CD14-positive monocyte (primary cell): ENCODE results near the gene FREM2. TPM values are rescaled to one million over a fixed set of nuclear protein-coding genes. Genes with fewer than 3 reads are reported as not detected.

Source experiments
- DNase-seq, 3 donors: peaks; one replicate each; pipeline ENCODE4 v3.0.0-alpha.2; 2011 to 2022
- H2AFZ ChIP-seq: 2 replicates; pipeline ENCODE4 v1.6.0; 2012; ENCODE audit warnings: mild to moderate bottlenecking, low read depth, low read length, inconsistent platforms; ENCODE audit not compliant: insufficient read depth, poor library complexity, severe bottlenecking
- H3K27ac ChIP-seq, 2 donors: 1 replicate in 1 of 2; 2 replicates in 1 of 2; pipeline ENCODE4 v1.5.1; 2012 to 2013; ENCODE audit warnings: low read length in 2 of 2, control low read depth in 1 of 2, inconsistent platforms in 1 of 2, low read depth in 1 of 2, mild to moderate bottlenecking in 1 of 2
- H3K27me3 ChIP-seq, 2 donors: one replicate each; pipeline versions ENCODE4 v1.6.0 to v1.6.1; 2011 to 2013; ENCODE audit warnings: low read length in 2 of 2; ENCODE audit not compliant: control insufficient read depth in 2 of 2, insufficient read depth in 2 of 2
- H3K36me3 ChIP-seq, 2 donors: replicated peaks in 1 of 2; 1 replicate in 1 of 2; 2 replicates in 1 of 2; pipeline versions ENCODE4 v1.5.1 to v1.6.1; 2012 to 2013; ENCODE audit warnings: low read length in 2 of 2, control low read depth in 1 of 2, inconsistent platforms in 1 of 2, mild to moderate bottlenecking in 1 of 2; ENCODE audit not compliant: insufficient read depth in 2 of 2, control insufficient read depth in 1 of 2
- H3K4me1 ChIP-seq, 2 donors: 1 replicate in 1 of 2; 2 replicates in 1 of 2; pipeline versions ENCODE4 v1.5.1 to v1.6.1; 2012 to 2013; ENCODE audit warnings: low read length in 2 of 2, control low read depth in 1 of 2, inconsistent platforms in 1 of 2, mild to moderate bottlenecking in 1 of 2, moderate library complexity in 1 of 2; ENCODE audit not compliant: insufficient read depth in 2 of 2, control insufficient read depth in 1 of 2
- H3K4me2 ChIP-seq: replicated peaks from 2 replicates; pipeline ENCODE3; 2012; ENCODE audit warnings: low read length, moderate library complexity, mild to moderate bottlenecking; ENCODE audit not compliant: poor library complexity, severe bottlenecking; ENCODE audit errors: extremely low read depth
- H3K4me3 ChIP-seq, 3 experiments: fragments of 200-600 bp in 1 of 3; sonication (generic) in 1 of 3; replicated peaks in 1 of 3; 1 replicate in 2 of 3; 2 replicates in 1 of 3; pipeline ENCODE4 v1.5.1; 2011 to 2013; ENCODE audit warnings: low read length in 3 of 3, mild to moderate bottlenecking in 3 of 3, control low read depth in 2 of 3, low read depth in 2 of 3, inconsistent platforms in 1 of 3, moderate library complexity in 1 of 3
- H3K79me2 ChIP-seq: 2 replicates; pipeline ENCODE4 v1.6.0; 2012; ENCODE audit warnings: mild to moderate bottlenecking, control low read depth, inconsistent platforms, low read length, moderate library complexity; ENCODE audit not compliant: insufficient read depth
- H3K9ac ChIP-seq: 2 replicates; pipeline ENCODE4 v1.6.0; 2017; ENCODE audit warnings: low read length, mild to moderate bottlenecking; ENCODE audit not compliant: insufficient read depth, poor library complexity, severe bottlenecking
- H3K9me3 ChIP-seq, 2 donors: replicated peaks in 1 of 2; 1 replicate in 1 of 2; 2 replicates in 1 of 2; pipeline versions ENCODE4 v1.5.1 to v1.6.1; 2012 to 2013; ENCODE audit warnings: low read length in 2 of 2, control low read depth in 1 of 2; ENCODE audit not compliant: control insufficient read depth in 1 of 2, insufficient read depth in 1 of 2
- H4K20me1 ChIP-seq: 2 replicates; pipeline ENCODE4 v1.6.0; 2012; ENCODE audit warnings: mild to moderate bottlenecking, low read length, control low read depth, moderate library complexity; ENCODE audit not compliant: insufficient read depth
- H3K27ac Mint-ChIP-seq, 7 donors: one replicate each; pipeline ENCODE4 v1.8.0; 2020; ENCODE audit warnings: mild to moderate bottlenecking in 7 of 7, mixed read lengths in 7 of 7, moderate library complexity in 6 of 7, inconsistent platforms in 2 of 7
- H3K27me3 Mint-ChIP-seq, 3 donors: one replicate each; pipeline ENCODE4 v1.8.0; 2021 to 2022; ENCODE audit warnings: low read depth in 3 of 3, mild to moderate bottlenecking in 3 of 3, mixed read lengths in 3 of 3, moderate library complexity in 3 of 3, inconsistent platforms in 1 of 3
- H3K36me3 Mint-ChIP-seq, 2 donors: one replicate each; pipeline ENCODE4 v1.8.0; 2020; ENCODE audit warnings: mixed read lengths in 2 of 2, inconsistent platforms in 1 of 2, mild to moderate bottlenecking in 1 of 2
- H3K4me1 Mint-ChIP-seq: one replicate; pipeline ENCODE4 v1.8.0; 2020; ENCODE audit warnings: mild to moderate bottlenecking, mixed read lengths
- H3K4me3 Mint-ChIP-seq, 2 donors: one replicate each; pipeline ENCODE4 v1.8.0; 2020; ENCODE audit warnings: mild to moderate bottlenecking in 2 of 2, mixed read lengths in 2 of 2, moderate library complexity in 1 of 2
- H3K9me3 Mint-ChIP-seq, 7 donors: one replicate each; pipeline ENCODE4 v1.8.0; 2020 to 2022; ENCODE audit warnings: mixed read lengths in 7 of 7, mild to moderate bottlenecking in 6 of 7, moderate library complexity in 6 of 7, inconsistent platforms in 2 of 7
- CTCF ChIP-seq: fragments of 200-600 bp; IDR thresholded peaks from one replicate; pipeline ENCODE4 v1.8.0; 2022; ENCODE audit warnings: antibody characterized with exemption, mild to moderate bottlenecking
- WGBS: methylation state at CpG from one replicate; pipeline ENCODE4 v1.1.5; 2013; ENCODE audit warnings: missing lambda C conversion rate; ENCODE audit not compliant: insufficient coverage; 5-methylcytosine and 5-hydroxymethylcytosine counted together
- intact Hi-C, 2 donors: fragments of 100-400 bp; cut with micrococcal nuclease; formaldehyde crosslinking; loops; one replicate each; pipeline versions ENCODE4 v1.15.0 to v1.15.1; 2023
- polyA plus RNA-seq, 3 donors: library from polyadenylated mRNA; depleted of rRNA in 1 of 3; unstranded in 2 of 3; stranded (reverse) in 1 of 3; fragments of 300-500 nt in 2 of 3; fragments of >200 nt in 1 of 3; fragmentation: Illumina TruSeq in 2 of 3; gene quantifications; 1 replicate in 2 of 3; 2 replicates in 1 of 3; pipeline ENCODE4 v1.2.3, GENCODE V29; 2012 to 2021

Gene FREM2
- polyA plus RNA-seq, 3 donors: not detected

GRCh38 chr13:38777347-38778119 lies 90.7 kb downstream of the FREM2 start:
- no peak for DNase-seq
- Histone ChIP-seq H4K20me1 (no peaks in the 10 kb centered on the region), H3K9ac (no peak overlapping the region), H3K27me3 (no peaks in the 10 kb centered on the region), H3K4me2 (no peak overlapping the region), H3K27ac (no peak overlapping the region), H3K4me1 (no peaks in the 10 kb centered on the region), H3K9me3 (peaks cover 4 to 7% of the 10 kb centered on the region in 2 donors), H3K36me3 (no peaks in the 10 kb centered on the region), H3K79me2 (no peaks in the 10 kb centered on the region), H2AFZ (no peak overlapping the region), H3K4me3 (no peak overlapping the region)
- intact Hi-C loops: no loop called here
- WGBS: 80% methylated on average over 1 of the region's 6 CpGs
- Mint-ChIP-seq H3K27ac (no peak overlapping the region), H3K9me3 (peaks cover 0 to 8% (median 2%) of the 10 kb centered on the region in 7 donors), H3K4me1 (no peaks in the 10 kb centered on the region), H3K4me3 (no peak overlapping the region), H3K36me3 (no peaks in the 10 kb centered on the region), H3K27me3 (peaks cover 0 to 1% (median 0%) of the 10 kb centered on the region in 3 donors)
- TF ChIP-seq CTCF: no peak

- TF ChIP-seq CTCF: no peak
- Histone ChIP-seq H3K9me3 (peaks cover 4 to 7% of the 10 kb centered on the region in 2 donors), H4K20me1 (no peaks in the 10 kb centered on the region), H3K79me2 (no peaks in the 10 kb centered on the region), H3K4me2 (no peak overlapping the region), H2AFZ (no peak overlapping the region), H3K27ac (no peak overlapping the region), H3K4me1 (no peaks in the 10 kb centered on the region), H3K9ac (no peak overlapping the region), H3K4me3 (no peak overlapping the region), H3K27me3 (no peaks in the 10 kb centered on the region), H3K36me3 (no peaks in the 10 kb centered on the region)
- H3K4me1 Mint-ChIP-seq: no peaks in the 10 kb centered on the region
- WGBS: no CpG with 5 or more reads among the region's 3 CpGs
- H3K27me3 Mint-ChIP-seq: no peaks in the 10 kb centered on the region
- H3K9me3 Mint-ChIP-seq: peaks cover 0 to 8% (median 3%) of the 10 kb centered on the region in 7 donors
- no peak overlapping the region for H3K4me3 Mint-ChIP-seq
- no peaks in the 10 kb centered on the region for H3K36me3 Mint-ChIP-seq
- H3K27ac Mint-ChIP-seq: no peak overlapping the region
- intact Hi-C loops: no loop called here
- DNase-seq: no peak
These were observed 94.7 kb downstream of the FREM2 start for GRCh38 chr13:38781539-38781938.
